Adrenal gland (tissue), 12 donors: ENCODE results near the gene CPM. TPM values are rescaled to one million over a fixed set of nuclear protein-coding genes. Genes with fewer than 3 reads are reported as not detected.

ENCODE experiments used
- DNase-seq, 7 donors: peaks; one replicate each; pipeline ENCODE4 v3.0.0-alpha.2; 2019 to 2020
- H3K27ac ChIP-seq, 5 donors: fragments of 200-600 bp; sonication (generic) in 4 of 5; 1 replicate in 3 of 5; 2 replicates in 2 of 5; pipeline versions ENCODE4 v1.5.1 to v1.8.0; 2016 to 2020; ENCODE audit warnings: mild to moderate bottlenecking in 1 of 5
- H3K27me3 ChIP-seq: fragments of 200-600 bp; 2 replicates; pipeline ENCODE4 v1.8.0; 2021
- H3K36me3 ChIP-seq, 2 donors: fragments of 200-600 bp; replicated peaks in 1 of 2; 1 replicate in 1 of 2; 2 replicates in 1 of 2; pipeline versions ENCODE4 v1.5.1 to v1.8.0; 2018 to 2022
- H3K4me1 ChIP-seq, 2 donors: fragments of 200-600 bp; replicated peaks in 1 of 2; 1 replicate in 1 of 2; 2 replicates in 1 of 2; pipeline versions ENCODE4 v1.5.1 to v1.8.0; 2018 to 2021
- H3K4me3 ChIP-seq, 4 donors: fragments of 200-600 bp; sonication (generic) in 3 of 4; one replicate each; pipeline ENCODE4 v1.5.1; 2016 to 2018
- H3K9me3 ChIP-seq, 3 donors: fragments of 200-600 bp; sonication (generic) in 1 of 3; replicated peaks in 1 of 3; 1 replicate in 2 of 3; 2 replicates in 1 of 3; pipeline versions ENCODE4 v1.5.1 to v1.8.0; 2016 to 2021
- POLR2A ChIP-seq, 2 donors: fragments of 450-650 bp; IDR thresholded peaks; one replicate each; pipeline ENCODE4 v1.6.1; 2017; ENCODE audit warnings: antibody characterized with exemption in 2 of 2, mild to moderate bottlenecking in 2 of 2, moderate library complexity in 1 of 2
- WGBS, 4 donors: extraction: QIAGEN DNeasy Blood & Tissue Kit in 2 of 4; methylation state at CpG; one replicate each; pipeline versions ENCODE4 v1.1.5 to v1.1.7; 2013 to 2017; 5-methylcytosine and 5-hydroxymethylcytosine counted together
- intact Hi-C, 2 donors: fragments of 100-400 bp; cut with DNase I; formaldehyde crosslinking; loops; one replicate each; pipeline versions ENCODE4 v1.14.1 to v1.15.0; 2022 to 2023
- polyA plus RNA-seq, 3 donors: library from polyadenylated mRNA; stranded (reverse); fragments of 200-250 nt in 2 of 3; fragments of 350-450 nt in 1 of 3; fragmentation: Illumina TruSeq in 1 of 3; extraction: RNeasy Lipid Tissue Mini Kit (QIAGEN cat#74804) in 1 of 3; gene quantifications; one replicate each; pipeline ENCODE4 v1.2.3, GENCODE V29; 2013 to 2014
- total RNA-seq, 9 donors: library from RNA; depleted of rRNA in 4 of 9; stranded (reverse); fragments of >200 nt in 4 of 9; fragments of 120-200 nt in 1 of 9; fragmentation: NEBNext Ultra II Directional in 1 of 9; extraction: Animal tissue kit (Norgen Biotek cat#: 25700) in 1 of 9; gene quantifications; one replicate each; pipeline versions ENCODE4 v1.1.0 to v1.2.4, GENCODE V29; 2013 to 2023
- TF ChIP-seq, protein P1 (sequence below), 6 experiments: fragments of 450-650 bp in 4 of 6; fragments of 200-600 bp in 2 of 6; sonication (generic) in 1 of 6; IDR thresholded peaks; 1 replicate in 5 of 6; 2 replicates in 1 of 6; pipeline versions ENCODE4 v1.5.1 to v1.8.0; 2016 to 2021; ENCODE audit warnings: antibody characterized with exemption in 6 of 6, mild to moderate bottlenecking in 2 of 6, moderate library complexity in 1 of 6
- donor health status: healthy with polysubstance abuse.
- donor health status: Bipolar disorder and iron deficiency.
- donor health status: DM: yes; HTN: yes; CAD: no.
- donor health status: DM: no; HTN: no; CAD: no.
- donor health status: DM: no; HTN: no; CAD: no.
- donor health status: DM: yes; HTN: yes; CAD: no.

Gene CPM
- total and polyA plus RNA-seq, 12 donors, result 10.8 to 170 (median 53.5) TPM

DNA sequence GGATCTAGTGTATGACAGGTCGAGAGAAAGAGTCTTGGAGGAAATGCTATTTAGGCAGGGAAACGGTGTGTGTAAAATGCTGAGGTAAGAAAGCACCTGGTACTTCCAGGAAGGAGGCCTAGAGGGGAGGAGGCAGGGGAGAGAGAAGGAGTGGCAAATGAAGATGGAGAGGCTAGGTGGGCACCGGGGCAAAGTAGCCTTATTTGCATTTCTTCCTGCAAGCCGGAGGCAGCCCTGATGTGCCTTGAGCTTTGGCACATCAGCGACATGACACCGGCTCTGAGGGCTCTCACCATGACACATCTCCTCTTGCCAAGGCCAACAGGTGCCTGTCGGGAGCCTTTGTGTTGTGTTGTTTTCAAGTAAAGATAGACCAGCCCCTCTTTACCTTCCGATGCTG is 61.6 kb downstream of the CPM start:
- Histone ChIP-seq H3K27ac (no peak overlapping the region), H3K9me3 (no peaks in the 10 kb centered on the region), H3K4me3 (no peak overlapping the region), H3K4me1 (no peaks in the 10 kb centered on the region), H3K36me3 (no peaks in the 10 kb centered on the region), H3K27me3 (no peaks in the 10 kb centered on the region)
- no peak for DNase-seq
- intact Hi-C loops, result no loop called here
- TF ChIP-seq POLR2A (IDR thresholded peaks at IDR 0.05), result no peak
- TF ChIP-seq, protein P1, sequence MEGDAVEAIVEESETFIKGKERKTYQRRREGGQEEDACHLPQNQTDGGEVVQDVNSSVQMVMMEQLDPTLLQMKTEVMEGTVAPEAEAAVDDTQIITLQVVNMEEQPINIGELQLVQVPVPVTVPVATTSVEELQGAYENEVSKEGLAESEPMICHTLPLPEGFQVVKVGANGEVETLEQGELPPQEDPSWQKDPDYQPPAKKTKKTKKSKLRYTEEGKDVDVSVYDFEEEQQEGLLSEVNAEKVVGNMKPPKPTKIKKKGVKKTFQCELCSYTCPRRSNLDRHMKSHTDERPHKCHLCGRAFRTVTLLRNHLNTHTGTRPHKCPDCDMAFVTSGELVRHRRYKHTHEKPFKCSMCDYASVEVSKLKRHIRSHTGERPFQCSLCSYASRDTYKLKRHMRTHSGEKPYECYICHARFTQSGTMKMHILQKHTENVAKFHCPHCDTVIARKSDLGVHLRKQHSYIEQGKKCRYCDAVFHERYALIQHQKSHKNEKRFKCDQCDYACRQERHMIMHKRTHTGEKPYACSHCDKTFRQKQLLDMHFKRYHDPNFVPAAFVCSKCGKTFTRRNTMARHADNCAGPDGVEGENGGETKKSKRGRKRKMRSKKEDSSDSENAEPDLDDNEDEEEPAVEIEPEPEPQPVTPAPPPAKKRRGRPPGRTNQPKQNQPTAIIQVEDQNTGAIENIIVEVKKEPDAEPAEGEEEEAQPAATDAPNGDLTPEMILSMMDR (IDR thresholded peaks at IDR 0.05), result no peak
- WGBS, 4 donors, result 45 to 69% (median 61%) methylated on average over 8 of the region's 8 CpGs

GRCh38 chr12:68870443-68870842 is 62.5 kb downstream of the CPM start:
- WGBS, 4 donors, result 81 to 91% (median 85%) methylated on average over 6 of the region's 6 CpGs
- H3K27ac ChIP-seq, result no peak overlapping the region
- TF ChIP-seq, protein P1 (IDR thresholded peaks at IDR 0.05), result no peak
- no peak for TF ChIP-seq POLR2A (IDR thresholded peaks at IDR 0.05)
- intact Hi-C loops, result no loop called here
- H3K4me3 ChIP-seq, result no peak overlapping the region
- no peaks in the 10 kb centered on the region for H3K9me3 ChIP-seq
- no peaks in the 10 kb centered on the region for H3K36me3 ChIP-seq
- H3K27me3 ChIP-seq, result no peaks in the 10 kb centered on the region
- no peaks in the 10 kb centered on the region for H3K4me1 ChIP-seq
- no peak for DNase-seq

DNA sequence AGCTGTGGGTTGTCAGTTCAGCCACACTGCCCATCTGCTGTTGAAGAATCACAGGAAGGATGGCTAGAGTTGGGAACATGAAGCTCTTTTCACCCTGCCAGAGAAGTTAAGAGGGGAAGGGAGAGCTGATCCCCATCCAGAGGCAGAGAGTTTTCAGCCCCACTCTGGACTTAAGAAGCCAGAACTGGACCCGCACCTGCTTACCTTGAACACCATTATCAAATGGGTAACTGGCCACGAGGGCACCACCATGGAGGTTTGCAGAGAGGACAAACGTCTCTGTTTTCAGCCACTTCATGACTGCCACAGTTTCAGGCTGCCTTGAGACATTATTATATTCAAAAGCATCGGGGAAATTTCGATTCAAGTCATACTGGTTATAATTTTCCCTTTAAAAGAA is 63.0 kb downstream of the CPM start:
- Histone ChIP-seq H3K36me3 (no peaks in the 10 kb centered on the region), H3K9me3 (no peaks in the 10 kb centered on the region), H3K27ac (no peak overlapping the region), H3K4me3 (no peak overlapping the region), H3K27me3 (no peaks in the 10 kb centered on the region), H3K4me1 (no peaks in the 10 kb centered on the region)
- 85 to 90% (median 88%) methylated on average over 5 of the region's 5 CpGs for WGBS, 4 donors
- intact Hi-C loops, result no loop called here
- TF ChIP-seq, protein P1 (IDR thresholded peaks at IDR 0.05), result no peak
- no peak for TF ChIP-seq POLR2A (IDR thresholded peaks at IDR 0.05)
- no peak for DNase-seq

DNA sequence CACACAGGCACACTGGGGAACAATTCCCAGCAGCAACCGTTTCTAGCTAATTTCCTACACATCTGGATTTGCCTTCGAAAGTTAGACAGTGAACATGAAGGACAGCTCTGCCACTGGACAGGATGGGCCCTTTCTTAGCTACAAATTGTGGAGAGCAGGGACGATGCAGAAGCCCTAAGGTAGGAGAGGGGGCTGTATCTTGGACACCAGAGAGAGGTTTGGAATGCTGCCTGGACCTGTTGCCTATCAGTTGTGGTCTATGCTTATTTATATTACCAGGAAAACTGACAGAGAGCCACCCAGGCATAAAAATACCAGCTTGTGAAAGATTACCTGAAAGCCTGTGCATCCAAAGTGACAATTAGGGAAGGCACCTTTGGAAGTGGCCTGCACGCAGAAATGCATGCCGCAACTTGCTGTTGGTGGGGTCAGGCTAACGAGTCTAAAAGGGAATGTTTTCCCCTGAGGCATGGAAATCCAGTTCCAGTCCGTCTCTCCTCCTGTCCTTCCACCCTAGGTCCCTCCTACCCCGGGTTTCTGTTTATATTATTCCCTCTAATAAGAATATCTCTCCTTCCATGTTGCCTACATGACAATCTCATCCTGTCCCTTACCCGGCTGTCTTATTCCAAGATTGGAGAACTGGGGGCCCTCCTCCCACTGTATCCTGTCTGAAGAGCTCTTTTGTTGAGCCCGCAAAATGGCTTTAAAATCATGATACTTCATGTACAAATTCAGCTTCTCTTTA is 64.8 kb downstream of the CPM start:
- Histone ChIP-seq H3K9me3 (no peaks in the 10 kb centered on the region), H3K4me3 (no peak overlapping the region), H3K36me3 (no peaks in the 10 kb centered on the region), H3K4me1 (no peaks in the 10 kb centered on the region), H3K27ac (no peak overlapping the region), H3K27me3 (no peaks in the 10 kb centered on the region)
- DNase-seq, result no peak
- 84 to 91% (median 87%) methylated on average over 10 of the region's 10 CpGs for WGBS, 4 donors
- TF ChIP-seq, protein P1 (IDR thresholded peaks at IDR 0.05), result no peak
- TF ChIP-seq POLR2A (IDR thresholded peaks at IDR 0.05), result no peak
- intact Hi-C loops, result loop anchor here in 1 of 2 donors (10.0 kb wide), 2 partner anchors 197 to 287 kb away; no protein-coding TSS in a partner anchor
